Tibial artery (tissue), 4 donors: ENCODE results near the gene MICAL3.

ENCODE experiments used
- DNase-seq, 2 donors: peaks; one replicate each; pipeline ENCODE4 v3.0.0-alpha.2; 2019
- H3K27ac ChIP-seq, 2 donors: fragments of 200-600 bp; sonication (generic) in 1 of 2; 1 replicate in 1 of 2; 2 replicates in 1 of 2; pipeline ENCODE4 v1.5.1; 2018 to 2019; ENCODE audit warnings: mild to moderate bottlenecking in 1 of 2
- H3K27me3 ChIP-seq, 2 donors: fragments of 200-600 bp; sonication (generic) in 1 of 2; one replicate each; pipeline versions ENCODE4 v1.5.1 to v1.6.0; 2016 to 2019
- H3K36me3 ChIP-seq, 3 donors: fragments of 200-600 bp; sonication (generic) in 2 of 3; one replicate each; pipeline ENCODE4 v1.5.1; 2016 to 2019; ENCODE audit warnings: mild to moderate bottlenecking in 2 of 3
- H3K4me1 ChIP-seq, 4 donors: fragments of 200-600 bp; sonication (generic) in 2 of 4; 1 replicate in 3 of 4; 2 replicates in 1 of 4; pipeline ENCODE4 v1.5.1; 2016 to 2019
- H3K4me3 ChIP-seq, 2 donors: fragments of 200-600 bp; sonication (generic) in 1 of 2; 1 replicate in 1 of 2; 2 replicates in 1 of 2; pipeline ENCODE4 v1.5.1; 2018 to 2019; ENCODE audit warnings: mild to moderate bottlenecking in 2 of 2
- H3K9me3 ChIP-seq, 3 donors: fragments of 200-600 bp; sonication (generic) in 1 of 3; one replicate each; pipeline ENCODE4 v1.5.1; 2016 to 2019
- intact Hi-C: fragments of 100-400 bp; cut with DNase I; formaldehyde crosslinking; loops from one replicate; pipeline ENCODE4 v1.15.0; 2023; ENCODE audit warnings: low total_unique reads
- TF ChIP-seq, protein P1 (sequence below), 2 experiments: fragments of 200-600 bp in 1 of 2; fragments of 450-650 bp in 1 of 2; IDR thresholded peaks; one replicate each; pipeline ENCODE4 v1.5.1; 2017 to 2019; ENCODE audit warnings: antibody characterized with exemption in 2 of 2, mild to moderate bottlenecking in 1 of 2, moderate library complexity in 1 of 2

MICAL3 gene

DNA sequence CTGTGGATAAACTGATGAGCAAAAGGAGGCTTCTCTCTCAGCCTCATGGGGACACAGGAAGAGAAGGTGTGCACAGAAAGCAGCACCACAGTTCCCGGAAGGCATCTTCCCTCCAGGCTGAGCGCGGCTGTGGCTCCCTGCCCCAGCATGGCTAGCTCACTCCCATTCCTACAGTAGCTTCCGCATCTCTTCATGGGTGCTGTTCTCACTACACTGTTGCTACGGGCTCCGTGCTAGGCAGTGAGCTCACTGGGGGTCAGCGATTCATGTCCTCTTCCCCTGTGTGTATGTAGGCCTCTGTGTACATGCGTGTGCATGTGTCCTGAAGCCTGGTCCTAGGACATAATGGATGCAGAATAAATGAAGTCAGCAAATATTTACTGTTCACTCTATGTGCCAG, 64.3 kb downstream of the MICAL3 start:
- TF ChIP-seq, protein P1, sequence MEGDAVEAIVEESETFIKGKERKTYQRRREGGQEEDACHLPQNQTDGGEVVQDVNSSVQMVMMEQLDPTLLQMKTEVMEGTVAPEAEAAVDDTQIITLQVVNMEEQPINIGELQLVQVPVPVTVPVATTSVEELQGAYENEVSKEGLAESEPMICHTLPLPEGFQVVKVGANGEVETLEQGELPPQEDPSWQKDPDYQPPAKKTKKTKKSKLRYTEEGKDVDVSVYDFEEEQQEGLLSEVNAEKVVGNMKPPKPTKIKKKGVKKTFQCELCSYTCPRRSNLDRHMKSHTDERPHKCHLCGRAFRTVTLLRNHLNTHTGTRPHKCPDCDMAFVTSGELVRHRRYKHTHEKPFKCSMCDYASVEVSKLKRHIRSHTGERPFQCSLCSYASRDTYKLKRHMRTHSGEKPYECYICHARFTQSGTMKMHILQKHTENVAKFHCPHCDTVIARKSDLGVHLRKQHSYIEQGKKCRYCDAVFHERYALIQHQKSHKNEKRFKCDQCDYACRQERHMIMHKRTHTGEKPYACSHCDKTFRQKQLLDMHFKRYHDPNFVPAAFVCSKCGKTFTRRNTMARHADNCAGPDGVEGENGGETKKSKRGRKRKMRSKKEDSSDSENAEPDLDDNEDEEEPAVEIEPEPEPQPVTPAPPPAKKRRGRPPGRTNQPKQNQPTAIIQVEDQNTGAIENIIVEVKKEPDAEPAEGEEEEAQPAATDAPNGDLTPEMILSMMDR (IDR thresholded peaks at IDR 0.05): no peak
- no peaks in the 10 kb centered on the region for H3K27me3 ChIP-seq
- H3K4me3 ChIP-seq: no peak overlapping the region
- peaks cover 0 to 28% (median 7%) of the 10 kb centered on the region in 4 donors for H3K4me1 ChIP-seq
- DNase-seq: no peak
- intact Hi-C loops: no loop called here
- H3K9me3 ChIP-seq: no peaks in the 10 kb centered on the region
- peaks cover 0 to 5% (median 4%) of the 10 kb centered on the region in 3 donors for H3K36me3 ChIP-seq
- H3K27ac ChIP-seq: no peak overlapping the region

DNA sequence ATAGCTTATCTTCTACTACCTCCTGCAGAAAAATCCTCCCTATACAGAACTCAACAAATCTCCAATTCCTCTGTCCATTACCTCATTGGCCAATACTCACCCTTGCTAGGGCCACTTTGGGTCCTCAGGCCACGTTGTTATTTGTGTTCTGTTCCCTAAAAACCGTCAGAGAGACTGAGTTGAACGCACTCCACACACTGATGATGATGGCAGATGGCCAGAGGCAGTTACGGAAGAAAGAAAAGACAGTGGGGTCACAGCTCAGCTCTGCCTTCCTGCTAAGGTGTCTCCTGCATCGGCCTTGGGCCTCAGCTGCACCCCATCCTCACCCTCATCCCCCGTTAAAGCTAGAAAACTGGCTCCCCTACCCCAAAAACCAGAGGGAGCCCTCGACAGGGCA, 66.2 kb downstream of the MICAL3 start:
- intact Hi-C loops: no loop called here
- no peak for DNase-seq
- no peaks in the 10 kb centered on the region for H3K27me3 ChIP-seq
- H3K9me3 ChIP-seq: no peaks in the 10 kb centered on the region
- peaks cover 0 to 19% (median 7%) of the 10 kb centered on the region in 4 donors for H3K4me1 ChIP-seq
- H3K27ac ChIP-seq: no peak overlapping the region
- no peak overlapping the region for H3K4me3 ChIP-seq
- H3K36me3 ChIP-seq: peaks cover 0 to 5% (median 4%) of the 10 kb centered on the region in 3 donors
- TF ChIP-seq, protein P1 (IDR thresholded peaks at IDR 0.05): no peak

DNA sequence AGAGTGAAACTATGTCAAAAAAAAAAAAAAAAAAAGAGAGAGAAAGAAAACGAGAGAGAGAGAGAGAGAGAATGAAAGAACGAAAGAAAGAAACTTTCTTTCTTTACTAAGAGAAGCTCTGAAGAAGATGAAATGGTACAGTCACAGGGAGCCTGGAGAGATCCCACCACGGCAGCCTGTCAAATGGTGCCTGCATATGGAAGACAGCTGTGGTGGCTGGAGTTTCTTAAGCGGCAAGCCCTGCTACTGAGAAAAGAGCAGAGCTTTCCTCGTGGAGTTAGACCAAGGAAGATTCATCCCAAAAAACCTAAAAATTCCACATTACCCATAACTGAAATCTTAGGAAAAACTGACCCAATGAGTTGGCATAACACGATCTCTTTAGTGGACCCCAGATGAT, 66.7 kb downstream of the MICAL3 start:
- TF ChIP-seq, protein P1 (IDR thresholded peaks at IDR 0.05): no peak
- no peak overlapping the region for H3K4me3 ChIP-seq
- H3K9me3 ChIP-seq: no peaks in the 10 kb centered on the region
- H3K27ac ChIP-seq: no peak overlapping the region
- H3K27me3 ChIP-seq: no peaks in the 10 kb centered on the region
- peaks cover 0 to 5% (median 4%) of the 10 kb centered on the region in 3 donors for H3K36me3 ChIP-seq
- intact Hi-C loops: no loop called here
- DNase-seq: peak in 1 of 2 donors; percentile 27
- H3K4me1 ChIP-seq: peaks cover 0 to 22% (median 7%) of the 10 kb centered on the region in 4 donors

DNA sequence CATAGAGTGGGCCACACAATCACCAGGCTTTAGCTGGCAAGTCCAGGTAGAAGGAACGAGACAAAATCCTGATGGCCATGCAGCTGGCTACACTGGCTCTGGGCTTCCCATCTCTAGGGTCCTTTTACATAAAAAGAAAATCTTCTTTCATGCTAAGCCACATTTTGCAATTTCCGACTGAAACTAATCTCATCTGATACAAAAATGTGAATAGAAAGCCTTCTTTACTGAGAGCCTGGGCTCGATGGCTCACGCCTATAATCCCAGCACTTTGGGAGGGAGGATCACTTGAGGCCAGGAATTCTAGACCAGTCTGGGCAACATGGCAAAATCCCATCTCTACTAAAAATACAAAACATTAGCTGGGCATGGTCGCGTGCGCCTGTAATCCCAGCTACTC, 67.2 kb downstream of the MICAL3 start:
- H3K27ac ChIP-seq: no peak overlapping the region
- no peaks in the 10 kb centered on the region for H3K27me3 ChIP-seq

DNA sequence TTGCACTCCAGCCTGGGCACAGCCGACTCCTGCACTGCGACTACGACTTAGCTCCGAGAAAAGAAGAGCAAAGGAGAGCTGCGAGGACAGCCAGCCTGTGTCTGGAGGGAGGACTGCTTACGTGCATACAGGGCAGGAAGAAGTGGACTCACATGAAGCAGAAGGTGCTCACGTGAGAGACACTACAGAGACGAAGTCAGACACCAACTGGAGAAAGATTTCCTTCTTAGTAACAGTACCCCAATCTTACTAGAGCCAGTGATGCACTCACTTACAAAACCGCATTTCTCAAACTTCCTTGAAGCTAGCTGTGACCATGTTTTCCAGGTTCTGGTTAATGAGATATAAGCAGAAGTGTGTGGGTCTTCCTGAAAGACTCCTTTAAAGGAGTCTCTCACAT, 67.7 kb downstream of the MICAL3 start:
- Histone ChIP-seq H3K27ac (no peak overlapping the region), H3K36me3 (peaks cover 0 to 4% (median 0%) of the 10 kb centered on the region in 3 donors), H3K4me1 (peaks cover 0 to 31% (median 11%) of the 10 kb centered on the region in 4 donors), H3K9me3 (no peaks in the 10 kb centered on the region), H3K4me3 (no peak overlapping the region), H3K27me3 (no peaks in the 10 kb centered on the region)
- intact Hi-C loops: no loop called here
- TF ChIP-seq, protein P1 (IDR thresholded peaks at IDR 0.05): no peak
- no peak for DNase-seq

More for the DNA sequence above, 67.2 kb downstream of the MICAL3 start:
- DNase-seq: no peak
- Histone ChIP-seq H3K4me1 (peaks cover 0 to 27% (median 8%) of the 10 kb centered on the region in 4 donors), H3K9me3 (no peaks in the 10 kb centered on the region), H3K4me3 (no peak overlapping the region), H3K36me3 (peaks cover 0 to 4% (median 4%) of the 10 kb centered on the region in 3 donors)
- TF ChIP-seq, protein P1 (IDR thresholded peaks at IDR 0.05): no peak
- intact Hi-C loops: no loop called here
